Naive thymus-derived CD4-positive, alpha-beta T cell (primary cell): ENCODE data around the gene PTPRN2. TPM values are rescaled to one million over a fixed set of nuclear protein-coding genes. Genes with fewer than 3 reads are reported as not detected.

Experiments
- ATAC-seq: fragments of 150-1000 bp; cut with Tn5 transposase; 2 replicates; pipeline ENCODE4 v1.10.0; 2021; ENCODE audit warnings: mild to moderate bottlenecking, moderate library complexity
- CTCF ChIA-PET: fragments of 350-600 bp; sonication (Branson Sonifier 250); formaldehyde crosslinking; loops from one replicate; lab custom pipeline; 2021; ENCODE audit warnings: antibody characterized with exemption; lab: Charles Lee
- POLR2A ChIA-PET: fragments of 350-600 bp; sonication (Branson Sonifier 250); formaldehyde crosslinking; loops from one replicate; lab custom pipeline; 2021; ENCODE audit warnings: antibody characterized with exemption, inconsistent platforms; lab: Charles Lee
- DNase-seq, 9 donors: peaks; one replicate each; pipeline versions ENCODE4 v3.0.0 to v3.0.0-alpha.2; 2020 to 2022; ENCODE audit warnings: mixed read lengths in 1 of 9
- H3K27ac ChIP-seq: one replicate; pipeline ENCODE4 v1.7.0; 2013; ENCODE audit warnings: mild to moderate bottlenecking, low read depth, low read length, moderate library complexity
- H3K27me3 ChIP-seq, 2 donors: one replicate each; pipeline ENCODE4 v1.7.0; 2013; ENCODE audit warnings: low read length in 2 of 2, mild to moderate bottlenecking in 2 of 2, moderate library complexity in 2 of 2; ENCODE audit not compliant: control insufficient read depth in 2 of 2, insufficient read depth in 2 of 2
- H3K36me3 ChIP-seq, 3 experiments: 1 replicate in 2 of 3; 2 replicates in 1 of 3; pipeline ENCODE4 v1.7.0; 2013; ENCODE audit warnings: low read length in 3 of 3, mild to moderate bottlenecking in 3 of 3, moderate library complexity in 1 of 3; ENCODE audit not compliant: insufficient read depth in 3 of 3, control insufficient read depth in 2 of 3
- H3K4me1 ChIP-seq, 2 donors: one replicate each; pipeline ENCODE4 v1.7.0; 2013; ENCODE audit warnings: low read length in 2 of 2, mild to moderate bottlenecking in 2 of 2, moderate library complexity in 1 of 2; ENCODE audit not compliant: control insufficient read depth in 2 of 2, insufficient read depth in 2 of 2
- H3K4me3 ChIP-seq: 2 replicates; pipeline ENCODE4 v1.7.0; 2013; ENCODE audit warnings: mild to moderate bottlenecking, low read length
- H3K9me3 ChIP-seq, 3 experiments: 1 replicate in 2 of 3; 2 replicates in 1 of 3; pipeline ENCODE4 v1.7.0; 2013; ENCODE audit warnings: low read length in 3 of 3; ENCODE audit not compliant: control insufficient read depth in 2 of 3
- H3K27ac Mint-ChIP-seq, 9 donors: one replicate each; pipeline ENCODE4 v1.8.0; 2020 to 2022; ENCODE audit warnings: mixed read lengths in 9 of 9, mild to moderate bottlenecking in 8 of 9, moderate library complexity in 5 of 9, inconsistent platforms in 2 of 9
- H3K27me3 Mint-ChIP-seq, 5 donors: one replicate each; pipeline ENCODE4 v1.8.0; 2021 to 2022; ENCODE audit warnings: mixed read lengths in 5 of 5, mild to moderate bottlenecking in 1 of 5
- H3K36me3 Mint-ChIP-seq, 5 donors: one replicate each; pipeline ENCODE4 v1.8.0; 2020 to 2022; ENCODE audit warnings: mixed read lengths in 5 of 5, mild to moderate bottlenecking in 3 of 5, inconsistent platforms in 1 of 5
- H3K4me1 Mint-ChIP-seq, 7 donors: one replicate each; pipeline ENCODE4 v1.8.0; 2020 to 2022; ENCODE audit warnings: mixed read lengths in 7 of 7, mild to moderate bottlenecking in 3 of 7, inconsistent platforms in 1 of 7
- H3K4me3 Mint-ChIP-seq, 10 donors: one replicate each; pipeline ENCODE4 v1.8.0; 2020 to 2022; ENCODE audit warnings: mild to moderate bottlenecking in 10 of 10, mixed read lengths in 10 of 10, moderate library complexity in 6 of 10, inconsistent platforms in 2 of 10
- H3K9me3 Mint-ChIP-seq, 11 donors: one replicate each; pipeline ENCODE4 v1.8.0; 2020 to 2022; ENCODE audit warnings: mixed read lengths in 11 of 11, mild to moderate bottlenecking in 4 of 11, inconsistent platforms in 1 of 11, moderate library complexity in 1 of 11
- intact Hi-C, 2 donors: fragments of 100-400 bp; cut with micrococcal nuclease; formaldehyde crosslinking; loops; one replicate each; pipeline ENCODE4 v1.15.1; 2023
- polyA plus RNA-seq, 2 donors: library from polyadenylated mRNA; unstranded; fragments of 300-500 nt; fragmentation: Illumina TruSeq; gene quantifications; one replicate each; pipeline ENCODE4 v1.2.3, GENCODE V29; 2021
- total RNA-seq, 6 experiments: library from RNA in 5 of 6; stranded (reverse) in 5 of 6; gene quantifications; 1 replicate in 5 of 6; 2 replicates in 1 of 6; pipeline ENCODE4 v1.2.3 and lab custom pipeline; 2021 to 2026

PTPRN2 gene
- total and polyA plus RNA-seq, 7 experiments from 2014 or later = 0.58 to 2.3 (median 1.4) TPM

GRCh38 chr7:157874208-157874816 is 713.3 kb downstream of the PTPRN2 start:
- H3K4me1 Mint-ChIP-seq = peaks cover 14 to 53% (median 44%) of the 10 kb centered on the region in 7 donors
- no peak for DNase-seq
- no peak for ATAC-seq
- intact Hi-C loops = loop anchor here in 1 of 2 donors (2.0 to 10.0 kb wide), 2 partner anchors 488 to 1100 kb away; no protein-coding TSS in a partner anchor
- CTCF ChIA-PET = interaction anchor here (0.6 to 1.5 kb wide), 4 partner anchors 47 to 992 kb away, joined by 3 to 7 read pairs (median 3); no protein-coding TSS in a partner anchor
- Histone ChIP-seq H3K27me3 (no peaks in the 10 kb centered on the region), H3K36me3 (no peaks in the 10 kb centered on the region), H3K27ac (no peak overlapping the region), H3K4me3 (peak overlapping the region; percentile 33), H3K9me3 (no peaks in the 10 kb centered on the region), H3K4me1 (peaks cover 0 to 34% of the 10 kb centered on the region in 2 donors)
- H3K9me3 Mint-ChIP-seq = peaks cover 0 to 8% (median 1%) of the 10 kb centered on the region in 11 donors
- POLR2A ChIA-PET = interaction anchor here (0.7 to 2.2 kb wide), 4 partner anchors 25 to 402 kb away, joined by 3 to 8 read pairs (median 3); no protein-coding TSS in a partner anchor
- H3K36me3 Mint-ChIP-seq = peaks cover 0 to 7% (median 0%) of the 10 kb centered on the region in 5 donors
- peaks cover 0 to 3% (median 0%) of the 10 kb centered on the region in 5 donors for H3K27me3 Mint-ChIP-seq
- peak overlapping the region; percentile 20 to 91 (median 73) for H3K27ac Mint-ChIP-seq
- H3K4me3 Mint-ChIP-seq = peak overlapping the region; percentile 69 to 92 (median 81)

GRCh38 chr7:157873664-157874063 is 714.0 kb downstream of the PTPRN2 start:
- H3K9me3 ChIP-seq = no peaks in the 10 kb centered on the region
- H3K9me3 Mint-ChIP-seq = peaks cover 0 to 8% (median 0%) of the 10 kb centered on the region in 11 donors
- H3K27me3 Mint-ChIP-seq = peaks cover 0 to 3% (median 0%) of the 10 kb centered on the region in 5 donors
- ChIA-PET POLR2A (interaction anchor here (0.7 kb wide), 1 partner anchor 24 kb away, joined by 3 read pairs; no protein-coding TSS in a partner anchor), CTCF (interaction anchor here (0.6 to 1.5 kb wide), 2 partner anchors 441 to 993 kb away, joined by 3 to 7 read pairs; no protein-coding TSS in a partner anchor)
- H3K4me1 Mint-ChIP-seq = peaks cover 14 to 53% (median 44%) of the 10 kb centered on the region in 7 donors
- H3K4me1 ChIP-seq = peaks cover 0 to 34% of the 10 kb centered on the region in 2 donors
- ATAC-seq = no peak
- peak overlapping the region in 4 of 9 donors; percentile 23 to 70 (median 45) for H3K27ac Mint-ChIP-seq
- H3K36me3 ChIP-seq = no peaks in the 10 kb centered on the region
- H3K4me3 Mint-ChIP-seq = peak overlapping the region in 2 of 10 donors; percentile 51 to 77
- no peak overlapping the region for H3K4me3 ChIP-seq
- no peak overlapping the region for H3K27ac ChIP-seq
- DNase-seq = no peak
- H3K36me3 Mint-ChIP-seq = peaks cover 0 to 7% (median 0%) of the 10 kb centered on the region in 5 donors
- H3K27me3 ChIP-seq = no peaks in the 10 kb centered on the region
- intact Hi-C loops = loop anchor here in 1 of 2 donors (2.0 to 10.0 kb wide), 2 partner anchors 487 to 1101 kb away; no protein-coding TSS in a partner anchor

DNA sequence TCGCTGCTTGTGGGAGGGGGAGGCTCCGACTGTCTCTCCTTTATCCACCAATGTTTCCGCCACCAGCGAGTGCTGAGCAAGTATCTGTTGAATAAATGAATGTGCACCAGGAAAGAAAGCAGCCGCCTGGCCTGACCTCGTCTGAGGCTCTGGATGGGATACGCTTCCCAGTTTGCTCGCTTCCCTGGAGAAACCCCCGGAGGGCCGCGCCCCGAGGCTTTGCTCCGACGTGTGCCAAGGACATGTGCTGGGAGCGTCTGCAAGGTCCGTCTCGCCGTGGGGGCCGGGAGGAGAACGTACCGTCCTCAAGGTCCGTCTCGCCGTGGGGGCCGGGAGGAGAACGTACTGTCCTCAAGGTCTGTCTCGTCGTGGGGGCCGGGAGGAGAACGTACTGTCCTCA is 714.4 kb downstream of the PTPRN2 start:
- H3K9me3 Mint-ChIP-seq = peaks cover 0 to 8% (median 0%) of the 10 kb centered on the region in 11 donors

DNA sequence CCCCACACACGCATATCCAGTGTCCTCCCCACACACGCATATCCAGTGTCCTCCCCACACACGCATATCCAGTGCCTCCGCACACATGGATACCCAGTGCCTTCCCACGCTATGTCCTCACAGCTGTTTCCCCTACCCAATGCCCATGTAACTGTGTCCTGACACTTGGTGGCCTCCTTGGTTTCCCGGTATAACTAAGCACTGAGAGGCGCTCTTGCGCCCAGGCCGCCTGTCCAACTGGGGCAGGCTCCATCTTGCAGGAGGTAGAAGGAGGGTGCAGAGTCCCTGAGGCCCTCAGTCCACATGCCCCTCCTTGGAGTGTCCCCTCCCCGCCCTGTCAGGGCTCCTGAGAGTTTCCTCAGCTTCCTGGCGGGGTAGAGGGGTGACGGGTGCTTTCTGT is 715.2 kb downstream of the PTPRN2 start:
- H3K4me1 ChIP-seq = peaks cover 0 to 34% of the 10 kb centered on the region in 2 donors
- peak overlapping the region in 2 of 10 donors; percentile 48 to 63 for H3K4me3 Mint-ChIP-seq
- CTCF ChIA-PET = no interaction called here
- POLR2A ChIA-PET = interaction anchor here (1.2 to 3.9 kb wide), 3 partner anchors 11 to 45 kb away, joined by 4 to 25 read pairs (median 6); no protein-coding TSS in a partner anchor
- ATAC-seq = no peak
- H3K9me3 ChIP-seq = no peaks in the 10 kb centered on the region
- intact Hi-C loops = loop anchor here in 1 of 2 donors (10.0 kb wide), 1 partner anchor 1102 kb away; no protein-coding TSS in a partner anchor
- H3K36me3 Mint-ChIP-seq = peaks cover 0 to 7% (median 0%) of the 10 kb centered on the region in 5 donors
- no peaks in the 10 kb centered on the region for H3K36me3 ChIP-seq
- H3K27ac ChIP-seq = no peak overlapping the region
- H3K27ac Mint-ChIP-seq = peak overlapping the region in 8 of 9 donors; percentile 18 to 77 (median 65)
- peaks cover 0 to 8% (median 0%) of the 10 kb centered on the region in 11 donors for H3K9me3 Mint-ChIP-seq
- no peak overlapping the region for H3K4me3 ChIP-seq
- no peaks in the 10 kb centered on the region for H3K27me3 ChIP-seq
- no peak for DNase-seq
- peaks cover 0 to 3% (median 0%) of the 10 kb centered on the region in 5 donors for H3K27me3 Mint-ChIP-seq
- H3K4me1 Mint-ChIP-seq = peaks cover 14 to 53% (median 44%) of the 10 kb centered on the region in 7 donors

More for the DNA sequence above, 714.4 kb downstream of the PTPRN2 start:
- ChIA-PET POLR2A (interaction anchor here (1.3 to 3.9 kb wide), 2 partner anchors 21 to 46 kb away, joined by 6 to 25 read pairs; no protein-coding TSS in a partner anchor), CTCF (interaction anchor here (1.5 kb wide), 1 partner anchor 441 kb away, joined by 7 read pairs; no protein-coding TSS in a partner anchor)
- no peaks in the 10 kb centered on the region for H3K9me3 ChIP-seq
- ATAC-seq (no peak), DNase-seq (no peak)
- no peak overlapping the region for H3K27ac ChIP-seq
- Mint-ChIP-seq H3K4me3 (peak overlapping the region in 2 of 10 donors; percentile 16 to 63), H3K36me3 (peaks cover 0 to 7% (median 0%) of the 10 kb centered on the region in 5 donors), H3K27ac (peak overlapping the region in 5 of 9 donors; percentile 18 to 77 (median 54)), H3K4me1 (peaks cover 14 to 53% (median 44%) of the 10 kb centered on the region in 7 donors), H3K27me3 (peaks cover 0 to 3% (median 0%) of the 10 kb centered on the region in 5 donors)
- H3K4me1 ChIP-seq = peaks cover 0 to 34% of the 10 kb centered on the region in 2 donors
- intact Hi-C loops = loop anchor here in 1 of 2 donors (10.0 kb wide), 1 partner anchor 1102 kb away; no protein-coding TSS in a partner anchor
- H3K4me3 ChIP-seq = no peak overlapping the region
- no peaks in the 10 kb centered on the region for H3K27me3 ChIP-seq
- H3K36me3 ChIP-seq = no peaks in the 10 kb centered on the region

DNA sequence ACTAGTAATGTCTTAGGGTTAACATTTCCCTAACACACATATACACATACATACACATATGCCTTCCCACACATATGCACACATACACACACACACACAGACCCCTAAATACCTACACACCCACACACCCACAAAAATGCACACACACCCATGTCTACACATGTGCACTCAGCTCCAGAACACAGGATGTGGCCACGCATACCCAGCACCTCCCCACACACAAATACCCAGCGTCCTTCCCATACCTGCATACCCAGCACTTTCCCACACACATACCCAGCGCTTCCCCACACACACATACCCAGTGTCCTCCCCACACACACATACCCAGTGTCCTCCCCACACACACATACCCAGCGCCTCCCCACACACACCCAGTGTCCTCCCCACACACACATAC is 715.9 kb downstream of the PTPRN2 start:
- H3K4me3 ChIP-seq = no peak overlapping the region
- no peaks in the 10 kb centered on the region for H3K9me3 ChIP-seq
- DNase-seq (peak in 6 of 9 donors; percentile 18 to 52 (median 42)), ATAC-seq (peak; percentile 18)
- H3K4me1 ChIP-seq = peaks cover 0 to 34% of the 10 kb centered on the region in 2 donors
- Mint-ChIP-seq H3K27me3 (peaks cover 0 to 3% (median 0%) of the 10 kb centered on the region in 5 donors), H3K27ac (peak overlapping the region in 8 of 9 donors; percentile 21 to 89 (median 62)), H3K4me3 (peak overlapping the region in 7 of 10 donors; percentile 6 to 63 (median 36)), H3K4me1 (peaks cover 14 to 53% (median 44%) of the 10 kb centered on the region in 7 donors), H3K36me3 (peaks cover 0 to 7% (median 0%) of the 10 kb centered on the region in 5 donors), H3K9me3 (peaks cover 0 to 8% (median 0%) of the 10 kb centered on the region in 11 donors)
- H3K27ac ChIP-seq = no peak overlapping the region
- no peaks in the 10 kb centered on the region for H3K36me3 ChIP-seq
- no peaks in the 10 kb centered on the region for H3K27me3 ChIP-seq
- POLR2A ChIA-PET = interaction anchor here (1.0 to 3.9 kb wide), 6 partner anchors 10 to 258 kb away, joined by 3 to 25 read pairs (median 4); no protein-coding TSS in a partner anchor
- CTCF ChIA-PET = interaction anchor here (0.9 kb wide), 1 partner anchor 324 kb away, joined by 3 read pairs; no protein-coding TSS in a partner anchor
- intact Hi-C loops = loop anchor here in 1 of 2 donors (1.0 to 10.0 kb wide), 2 partner anchors 44 to 1103 kb away; no protein-coding TSS in a partner anchor
